Neural progenitor cell (in vitro differentiated cells): Measurements from ENCODE around the gene CDH1. TPM values are rescaled to one million over a fixed set of nuclear protein-coding genes. Genes with fewer than 3 reads are reported as not detected.

Experiments
- DNase-seq: peaks from one replicate; pipeline ENCODE4 v3.0.0-alpha.2; 2016; ENCODE audit warnings: low spot score
- H2AFZ ChIP-seq: fragments of 200-600 bp; sonication (generic); replicated peaks from 2 replicates; pipeline ENCODE4 v1.6.1; 2016; ENCODE audit warnings: antibody characterized with exemption
- H3F3A ChIP-seq: fragments of 200-600 bp; sonication (generic); 2 replicates; pipeline ENCODE4 v1.6.1; 2016; ENCODE audit warnings: antibody characterized with exemption, low read depth
- H3K27ac ChIP-seq: fragments of 200-600 bp; sonication (generic); 2 replicates; pipeline ENCODE4 v1.5.1; 2016; ENCODE audit warnings: mild to moderate bottlenecking
- H3K27me3 ChIP-seq: fragments of 200-600 bp; sonication (generic); 2 replicates; pipeline ENCODE4 v1.6.1; 2016; ENCODE audit warnings: mild to moderate bottlenecking, moderate library complexity
- H3K36me3 ChIP-seq: fragments of 200-600 bp; sonication (generic); 2 replicates; pipeline ENCODE4 v1.5.1; 2016
- H3K4me1 ChIP-seq: fragments of 200-600 bp; sonication (generic); 2 replicates; pipeline ENCODE4 v1.6.1; 2016; ENCODE audit warnings: mixed run types
- H3K4me2 ChIP-seq: fragments of 200-600 bp; sonication (generic); 2 replicates; pipeline ENCODE4 v1.6.1; 2016
- H3K4me3 ChIP-seq: fragments of 200-600 bp; sonication (generic); 2 replicates; pipeline ENCODE4 v1.5.1; 2016
- H3K79me2 ChIP-seq: fragments of 200-600 bp; sonication (generic); 2 replicates; pipeline ENCODE4 v1.6.1; 2016; ENCODE audit warnings: low read depth
- H3K9ac ChIP-seq: fragments of 200-600 bp; sonication (generic); 2 replicates; pipeline ENCODE4 v1.6.1; 2016
- H3K9me3 ChIP-seq: fragments of 200-600 bp; sonication (generic); 2 replicates; pipeline ENCODE4 v1.5.1; 2016; ENCODE audit warnings: low read depth
- H4K20me1 ChIP-seq: fragments of 200-600 bp; sonication (generic); 2 replicates; pipeline ENCODE4 v1.6.1; 2016; ENCODE audit warnings: low read depth
- H3K27ac Mint-ChIP-seq: 3 replicates; pipeline ENCODE4 v1.8.0; 2021; ENCODE audit warnings: mixed read lengths
- H3K27me3 Mint-ChIP-seq: 2 replicates; pipeline ENCODE4 v1.8.0; 2022; ENCODE audit warnings: low read depth, mild to moderate bottlenecking, inconsistent platforms, moderate library complexity, mixed read lengths; ENCODE audit not compliant: insufficient read depth
- H3K36me3 Mint-ChIP-seq: 3 replicates; pipeline ENCODE4 v1.8.0; 2021; ENCODE audit warnings: mixed read lengths
- H3K4me1 Mint-ChIP-seq: 3 replicates; pipeline ENCODE4 v1.8.0; 2021; ENCODE audit warnings: mixed read lengths
- H3K4me3 Mint-ChIP-seq: 3 replicates; pipeline ENCODE4 v1.8.0; 2021; ENCODE audit warnings: mild to moderate bottlenecking, moderate library complexity, mixed read lengths
- H3K9me3 Mint-ChIP-seq: 3 replicates; pipeline ENCODE4 v1.8.0; 2020; ENCODE audit warnings: mixed read lengths
- EZH2 ChIP-seq: fragments of 200-600 bp; sonication (generic); IDR thresholded peaks from 2 replicates; pipeline ENCODE4 v1.6.1; 2017; ENCODE audit warnings: antibody characterized with exemption, mild to moderate bottlenecking, moderate library complexity
- EZH2phosphoT487 ChIP-seq: fragments of 200-600 bp; sonication (generic); IDR thresholded peaks from 2 replicates; pipeline ENCODE4 v1.6.1; 2017; ENCODE audit warnings: antibody characterized with exemption
- total RNA-seq: library from RNA; depleted of rRNA; stranded (reverse); fragments of >200 nt; gene quantifications from 2 replicates; pipeline ENCODE4 v1.2.3, GENCODE V29; 2015; ENCODE audit warnings: low replicate concordance
- TF ChIP-seq, protein P1 (sequence below): fragments of 200-600 bp; sonication (generic); IDR thresholded peaks from 2 replicates; pipeline ENCODE4 v1.5.1; 2017; ENCODE audit warnings: antibody characterized with exemption, mild to moderate bottlenecking

The CDH1 gene
- total RNA-seq, 1 donor from 2014 or later: 3.3 TPM

GRCh38 chr16:68740628-68741346 is 3.7 kb downstream of the CDH1 start:
- Histone ChIP-seq H3K79me2 (no peaks in the 10 kb centered on the region), H3K27me3 (peaks cover 29% of the 10 kb centered on the region)
- H3K27ac Mint-ChIP-seq: no peak overlapping the region

GRCh38 chr16:68743664-68744063 is 6.6 kb downstream of the CDH1 start:
- no peaks in the 10 kb centered on the region for H3K9me3 ChIP-seq
- DNase-seq: no peak
- no peaks in the 10 kb centered on the region for H3K36me3 Mint-ChIP-seq
- H3K79me2 ChIP-seq: no peaks in the 10 kb centered on the region
- no peak overlapping the region for H3K4me3 ChIP-seq
- H4K20me1 ChIP-seq: no peaks in the 10 kb centered on the region
- no peak overlapping the region for H3K27ac Mint-ChIP-seq
- H3K4me2 ChIP-seq: no peak overlapping the region
- no peak overlapping the region for H3K27ac ChIP-seq
- no peaks in the 10 kb centered on the region for H3K36me3 ChIP-seq
- peaks cover 7% of the 10 kb centered on the region for H3K4me1 ChIP-seq
- TF ChIP-seq EZH2: no peak
- TF ChIP-seq, protein P1, sequence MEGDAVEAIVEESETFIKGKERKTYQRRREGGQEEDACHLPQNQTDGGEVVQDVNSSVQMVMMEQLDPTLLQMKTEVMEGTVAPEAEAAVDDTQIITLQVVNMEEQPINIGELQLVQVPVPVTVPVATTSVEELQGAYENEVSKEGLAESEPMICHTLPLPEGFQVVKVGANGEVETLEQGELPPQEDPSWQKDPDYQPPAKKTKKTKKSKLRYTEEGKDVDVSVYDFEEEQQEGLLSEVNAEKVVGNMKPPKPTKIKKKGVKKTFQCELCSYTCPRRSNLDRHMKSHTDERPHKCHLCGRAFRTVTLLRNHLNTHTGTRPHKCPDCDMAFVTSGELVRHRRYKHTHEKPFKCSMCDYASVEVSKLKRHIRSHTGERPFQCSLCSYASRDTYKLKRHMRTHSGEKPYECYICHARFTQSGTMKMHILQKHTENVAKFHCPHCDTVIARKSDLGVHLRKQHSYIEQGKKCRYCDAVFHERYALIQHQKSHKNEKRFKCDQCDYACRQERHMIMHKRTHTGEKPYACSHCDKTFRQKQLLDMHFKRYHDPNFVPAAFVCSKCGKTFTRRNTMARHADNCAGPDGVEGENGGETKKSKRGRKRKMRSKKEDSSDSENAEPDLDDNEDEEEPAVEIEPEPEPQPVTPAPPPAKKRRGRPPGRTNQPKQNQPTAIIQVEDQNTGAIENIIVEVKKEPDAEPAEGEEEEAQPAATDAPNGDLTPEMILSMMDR: no peak
- no peak for TF ChIP-seq EZH2phosphoT487
- no peak overlapping the region for H3K4me3 Mint-ChIP-seq
- no peak overlapping the region for H3K9ac ChIP-seq
- H2AFZ ChIP-seq: no peak overlapping the region
- H3K4me1 Mint-ChIP-seq: peaks cover 14% of the 10 kb centered on the region
- no peaks in the 10 kb centered on the region for H3K9me3 Mint-ChIP-seq
- H3K27me3 Mint-ChIP-seq: peaks cover 10% of the 10 kb centered on the region
- peaks cover 8% of the 10 kb centered on the region for H3F3A ChIP-seq
- peaks cover under 1% of the 10 kb centered on the region for H3K27me3 ChIP-seq

More at GRCh38 chr16:68740628-68741346, 3.7 kb downstream of the CDH1 start:
- Histone ChIP-seq H3K27ac (no peak overlapping the region), H3K4me3 (no peak overlapping the region), H3K9ac (no peak overlapping the region), H3K4me2 (no peak overlapping the region), H4K20me1 (no peaks in the 10 kb centered on the region), H3K4me1 (peaks cover 11% of the 10 kb centered on the region), H3K9me3 (no peaks in the 10 kb centered on the region), H3K36me3 (no peaks in the 10 kb centered on the region), H2AFZ (no peak overlapping the region), H3F3A (peaks cover 8% of the 10 kb centered on the region)
- H3K27me3 Mint-ChIP-seq: peaks cover 21% of the 10 kb centered on the region
- H3K4me3 Mint-ChIP-seq: no peak overlapping the region
- DNase-seq: no peak
- TF ChIP-seq EZH2 (no peak), EZH2phosphoT487 (no peak)
- TF ChIP-seq, protein P1: no peak
- H3K4me1 Mint-ChIP-seq: peaks cover 22% of the 10 kb centered on the region
- no peaks in the 10 kb centered on the region for H3K36me3 Mint-ChIP-seq
- peaks cover 2% of the 10 kb centered on the region for H3K9me3 Mint-ChIP-seq

DNA sequence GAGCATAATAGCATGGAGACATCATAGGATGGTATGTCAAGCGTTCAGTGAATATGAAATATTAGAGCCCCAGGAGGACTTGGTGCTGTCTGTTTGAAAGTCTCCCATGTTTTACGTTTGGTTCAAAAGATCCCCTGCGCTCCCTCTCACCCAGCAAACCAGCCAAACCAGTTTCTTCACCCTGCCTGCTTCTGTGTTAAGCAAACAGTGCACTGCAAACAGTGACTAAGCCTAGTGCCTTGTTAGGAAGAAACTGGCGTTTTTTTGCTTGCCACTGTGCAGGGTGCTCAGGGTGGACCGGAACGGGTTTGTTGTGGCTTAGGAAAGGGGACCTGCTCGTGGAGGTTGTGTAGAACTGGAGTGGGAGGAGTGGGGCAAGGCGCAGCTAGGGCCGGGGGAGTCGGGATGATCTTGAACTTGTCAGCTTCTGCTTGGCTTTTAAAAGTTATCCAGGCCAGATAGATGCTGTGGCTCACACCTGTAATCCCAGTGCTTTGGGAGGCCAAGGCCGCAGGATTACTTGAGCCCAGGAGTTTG is 7.7 kb downstream of the CDH1 start:
- peaks cover 14% of the 10 kb centered on the region for H3K4me1 Mint-ChIP-seq
- Histone ChIP-seq H3K9ac (no peak overlapping the region), H3K4me2 (no peak overlapping the region), H4K20me1 (no peaks in the 10 kb centered on the region), H3K9me3 (no peaks in the 10 kb centered on the region), H3K79me2 (no peaks in the 10 kb centered on the region), H2AFZ (no peak overlapping the region), H3K4me3 (no peak overlapping the region), H3F3A (peaks cover 7% of the 10 kb centered on the region), H3K27me3 (no peaks in the 10 kb centered on the region), H3K27ac (no peak overlapping the region), H3K36me3 (no peaks in the 10 kb centered on the region), H3K4me1 (peaks cover 7% of the 10 kb centered on the region)
- no peak overlapping the region for H3K4me3 Mint-ChIP-seq
- H3K27ac Mint-ChIP-seq: no peak overlapping the region
- H3K27me3 Mint-ChIP-seq: peaks cover 10% of the 10 kb centered on the region
- H3K36me3 Mint-ChIP-seq: no peaks in the 10 kb centered on the region
- TF ChIP-seq, protein P1: no peak
- TF ChIP-seq EZH2phosphoT487 (no peak), EZH2 (no peak)
- no peak for DNase-seq
- no peaks in the 10 kb centered on the region for H3K9me3 Mint-ChIP-seq
